Activated CD4-positive, alpha-beta T cell treated with anti-CD3 and anti-CD28 coated beads, Interleukin-2, amount 50 U/mL, for 1 hour (primary cell): ENCODE results near the gene CDC16.
"Not testable (repeated sequence)": the region's sequence is repeated elsewhere in the genome, so short reads cannot be mapped to it uniquely, and the experiment has no call there.

Source experiments
- DNase-seq: peaks from one replicate; pipeline ENCODE4 v3.0.0-alpha.2; 2020

Gene CDC16

GRCh38 chr13:114234645-114235421 lies at the start of gene CDC16:
Gene CDC16 (plus strand): TSS chr13:114234897. CDS start chr13:114235085, 188 bp downstream.
- peak; percentile 75 for DNase-seq

- DNase-seq: no peak
These were observed 49.3 kb upstream of the CDC16 start for GRCh38 chr13:114185182-114185971.

- no peak for DNase-seq
These were observed 39.8 kb upstream of the CDC16 start for GRCh38 chr13:114194853-114195252.

GRCh38 chr13:114196629-114197028 lies 38.1 kb upstream of the CDC16 start:
- no peak for DNase-seq

GRCh38 chr13:114198556-114198955 lies 36.1 kb upstream of the CDC16 start:
- DNase-seq: no peak

GRCh38 chr13:114199526-114199925 lies 35.2 kb upstream of the CDC16 start:
- DNase-seq: not testable (repeated sequence)

GRCh38 chr13:114199954-114200353 lies 34.7 kb upstream of the CDC16 start:
- DNase-seq: no peak

GRCh38 chr13:114200399-114200911 lies 34.2 kb upstream of the CDC16 start:
- no peak for DNase-seq

- DNase-seq: no peak
These were observed 32.1 kb upstream of the CDC16 start for GRCh38 chr13:114202581-114202980.

GRCh38 chr13:114203536-114203935 lies 31.2 kb upstream of the CDC16 start:
- peak; percentile 24 for DNase-seq

GRCh38 chr13:114204894-114205293 lies 29.8 kb upstream of the CDC16 start:
- DNase-seq: no peak

GRCh38 chr13:114208134-114208533 lies 26.6 kb upstream of the CDC16 start:
- DNase-seq: no peak

- no peak for DNase-seq
These were observed 23.1 kb upstream of the CDC16 start for GRCh38 chr13:114211446-114212157.

- DNase-seq: no peak
These were observed 22.6 kb upstream of the CDC16 start for GRCh38 chr13:114212158-114212495.

GRCh38 chr13:114213980-114214379 lies 20.7 kb upstream of the CDC16 start:
- DNase-seq: no peak

GRCh38 chr13:114219392-114219791 lies 15.3 kb upstream of the CDC16 start:
- no peak for DNase-seq

GRCh38 chr13:114222461-114222968 lies 12.2 kb upstream of the CDC16 start:
- no peak for DNase-seq

GRCh38 chr13:114224201-114224600 lies 10.5 kb upstream of the CDC16 start:
- no peak for DNase-seq

GRCh38 chr13:114225610-114226009 lies 9.1 kb upstream of the CDC16 start:
- peak; percentile 16 for DNase-seq

GRCh38 chr13:114226088-114226487 lies 8.6 kb upstream of the CDC16 start:
- peak; percentile 16 for DNase-seq

- DNase-seq: peak; percentile 85
These were observed 7.9 kb upstream of the CDC16 start for GRCh38 chr13:114226699-114227323.

- DNase-seq: no peak
These were observed 7.2 kb upstream of the CDC16 start for GRCh38 chr13:114227528-114227927.

GRCh38 chr13:114228176-114228575 lies 6.5 kb upstream of the CDC16 start:
- no peak for DNase-seq
